Muscle layer of colon (tissue), 2 donors: ENCODE measurements around the gene KIF3A.

ENCODE experiments used
- H3K27ac ChIP-seq: one replicate; pipeline ENCODE4 v1.7.0; 2013; ENCODE audit warnings: low read depth, mild to moderate bottlenecking, low read length, moderate library complexity
- H3K27me3 ChIP-seq, 2 donors: one replicate each; pipeline ENCODE4 v1.7.0; 2013; ENCODE audit warnings: low read length in 2 of 2, mild to moderate bottlenecking in 2 of 2; ENCODE audit not compliant: insufficient read depth in 2 of 2, control insufficient read depth in 1 of 2
- H3K36me3 ChIP-seq: one replicate; pipeline ENCODE4 v1.7.0; 2013; ENCODE audit warnings: mild to moderate bottlenecking, low read length; ENCODE audit not compliant: insufficient read depth
- H3K4me1 ChIP-seq: one replicate; pipeline ENCODE4 v1.7.0; 2013; ENCODE audit warnings: mild to moderate bottlenecking, low read length; ENCODE audit not compliant: insufficient read depth
- H3K4me3 ChIP-seq, 2 donors: one replicate each; pipeline ENCODE4 v1.7.0; 2013; ENCODE audit warnings: low read length in 2 of 2, low read depth in 1 of 2, mild to moderate bottlenecking in 1 of 2, moderate library complexity in 1 of 2
- H3K9ac ChIP-seq: one replicate; pipeline ENCODE4 v1.7.0; 2013; ENCODE audit warnings: low read length
- H3K9me3 ChIP-seq: one replicate; pipeline ENCODE4 v1.7.0; 2013; ENCODE audit warnings: mild to moderate bottlenecking, low read length
- donor health status: abdominal sarcoma.
- donor health status: Adenocarcinoma of cecum.

The KIF3A gene

DNA sequence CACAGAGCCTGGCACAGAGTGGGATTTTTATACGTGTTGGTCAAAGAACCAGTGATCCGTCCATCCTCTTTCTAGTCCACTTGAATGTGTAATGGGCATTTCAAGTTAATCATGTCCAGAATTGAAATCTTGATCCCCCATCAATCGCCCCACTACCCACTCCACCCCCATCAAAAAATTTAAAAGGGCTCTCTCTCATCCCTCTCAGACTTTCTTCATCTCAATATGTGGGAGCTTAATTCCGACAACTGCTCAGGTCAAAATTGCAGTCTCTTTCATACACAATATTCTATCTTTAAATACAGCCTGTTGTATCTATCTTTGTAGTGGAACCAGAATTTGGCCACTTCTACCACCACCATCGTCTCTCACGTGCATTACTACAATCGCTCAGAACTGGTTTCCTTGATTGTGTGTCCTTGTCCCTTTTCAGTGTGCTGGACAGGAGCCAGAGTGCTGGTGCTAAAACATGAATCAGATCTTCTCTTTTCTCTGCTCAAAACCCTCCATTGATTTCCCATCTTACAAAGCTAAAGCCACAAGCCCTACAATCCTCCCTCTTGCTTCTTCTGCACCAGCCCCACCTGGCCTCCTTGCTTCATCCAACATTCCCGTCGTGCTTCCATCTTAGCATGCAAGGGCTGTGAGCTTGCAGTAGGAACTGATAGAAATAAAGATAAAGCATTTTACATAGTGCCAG is 786 bp upstream of the KIF3A start:
- H3K9ac ChIP-seq = no peak overlapping the region
- no peaks in the 10 kb centered on the region for H3K9me3 ChIP-seq
- H3K36me3 ChIP-seq = no peaks in the 10 kb centered on the region
- H3K27me3 ChIP-seq = no peaks in the 10 kb centered on the region
- no peak overlapping the region for H3K27ac ChIP-seq
- peaks cover 9% of the 10 kb centered on the region for H3K4me1 ChIP-seq
- H3K4me3 ChIP-seq = peak overlapping the region; percentile 70 to 75

DNA sequence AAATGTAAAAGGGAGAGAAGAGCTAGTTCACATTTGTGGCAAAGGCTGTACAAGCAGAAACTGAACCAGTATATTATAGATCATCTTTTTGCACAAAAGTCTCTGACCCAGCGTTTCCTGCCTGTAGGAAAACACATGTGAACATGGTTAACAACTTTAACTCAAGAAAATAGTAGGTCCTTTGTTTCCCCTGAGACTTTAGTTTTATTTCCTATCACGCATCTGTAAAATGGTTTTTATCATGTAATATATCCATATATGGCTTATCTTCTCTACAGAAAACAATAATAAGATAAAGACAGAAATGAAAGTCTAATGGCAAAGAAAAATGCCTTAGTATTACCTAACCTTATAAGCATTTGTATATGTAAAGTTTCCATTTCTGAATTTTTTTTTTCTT is 2.7 kb downstream of the KIF3A start:
- Histone ChIP-seq H3K4me1 (peaks cover 9% of the 10 kb centered on the region), H3K27ac (no peak overlapping the region), H3K27me3 (no peaks in the 10 kb centered on the region), H3K36me3 (no peaks in the 10 kb centered on the region), H3K4me3 (no peak overlapping the region), H3K9ac (no peak overlapping the region), H3K9me3 (no peaks in the 10 kb centered on the region)

DNA sequence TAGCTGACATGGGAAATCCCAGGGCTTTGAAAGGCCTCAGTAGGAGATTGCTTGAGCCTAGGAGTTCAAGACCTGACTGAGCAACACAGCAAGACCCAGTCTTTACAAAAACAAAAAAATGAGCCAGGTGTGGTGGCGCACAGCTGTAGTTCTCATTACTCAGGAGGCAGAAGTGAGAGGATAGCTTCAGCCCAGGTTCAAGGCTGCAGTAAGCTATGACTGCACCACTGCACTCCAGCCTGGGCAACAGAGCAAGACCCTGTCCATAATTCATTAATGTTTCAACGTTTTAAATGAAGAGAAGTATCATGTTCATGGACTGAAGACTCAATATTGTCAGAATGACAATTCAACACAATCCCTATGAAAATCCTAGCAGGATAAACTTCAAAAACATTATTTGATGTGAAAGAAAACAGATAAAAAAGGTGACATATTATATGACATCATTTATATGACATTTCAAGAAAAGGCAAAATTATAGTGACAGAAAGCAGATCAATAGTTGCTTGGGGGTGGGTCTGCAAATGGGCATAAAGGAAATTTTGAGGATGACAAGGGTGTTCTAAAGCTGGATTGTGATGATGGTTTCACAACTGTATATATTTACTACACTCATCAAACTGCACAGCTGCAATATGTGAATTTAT is 3.7 kb downstream of the KIF3A start:
- H3K9ac ChIP-seq = no peak overlapping the region
- H3K27ac ChIP-seq = no peak overlapping the region
- H3K4me1 ChIP-seq = peaks cover 9% of the 10 kb centered on the region
- no peak overlapping the region for H3K4me3 ChIP-seq
- H3K27me3 ChIP-seq = no peaks in the 10 kb centered on the region
- no peaks in the 10 kb centered on the region for H3K36me3 ChIP-seq
- no peaks in the 10 kb centered on the region for H3K9me3 ChIP-seq

GRCh38 chr5:132729896-132730295 is 7.5 kb downstream of the KIF3A start:
- H3K4me1 ChIP-seq = no peaks in the 10 kb centered on the region
- H3K27me3 ChIP-seq = no peaks in the 10 kb centered on the region
- H3K27ac ChIP-seq = no peak overlapping the region
- H3K36me3 ChIP-seq = no peaks in the 10 kb centered on the region
- H3K4me3 ChIP-seq = no peak overlapping the region
- H3K9me3 ChIP-seq = no peaks in the 10 kb centered on the region
- no peak overlapping the region for H3K9ac ChIP-seq

GRCh38 chr5:132725745-132726144 is 11.6 kb downstream of the KIF3A start:
- H3K27me3 ChIP-seq = no peaks in the 10 kb centered on the region
- no peak overlapping the region for H3K4me3 ChIP-seq
- no peaks in the 10 kb centered on the region for H3K9me3 ChIP-seq
- H3K9ac ChIP-seq = no peak overlapping the region
- no peak overlapping the region for H3K27ac ChIP-seq
- no peaks in the 10 kb centered on the region for H3K4me1 ChIP-seq
- no peaks in the 10 kb centered on the region for H3K36me3 ChIP-seq

GRCh38 chr5:132718544-132719312 is 18.6 kb downstream of the KIF3A start:
- Histone ChIP-seq H3K9me3 (no peaks in the 10 kb centered on the region), H3K4me1 (no peaks in the 10 kb centered on the region), H3K4me3 (no peak overlapping the region), H3K27me3 (no peaks in the 10 kb centered on the region), H3K9ac (no peak overlapping the region), H3K27ac (no peak overlapping the region), H3K36me3 (no peaks in the 10 kb centered on the region)

DNA sequence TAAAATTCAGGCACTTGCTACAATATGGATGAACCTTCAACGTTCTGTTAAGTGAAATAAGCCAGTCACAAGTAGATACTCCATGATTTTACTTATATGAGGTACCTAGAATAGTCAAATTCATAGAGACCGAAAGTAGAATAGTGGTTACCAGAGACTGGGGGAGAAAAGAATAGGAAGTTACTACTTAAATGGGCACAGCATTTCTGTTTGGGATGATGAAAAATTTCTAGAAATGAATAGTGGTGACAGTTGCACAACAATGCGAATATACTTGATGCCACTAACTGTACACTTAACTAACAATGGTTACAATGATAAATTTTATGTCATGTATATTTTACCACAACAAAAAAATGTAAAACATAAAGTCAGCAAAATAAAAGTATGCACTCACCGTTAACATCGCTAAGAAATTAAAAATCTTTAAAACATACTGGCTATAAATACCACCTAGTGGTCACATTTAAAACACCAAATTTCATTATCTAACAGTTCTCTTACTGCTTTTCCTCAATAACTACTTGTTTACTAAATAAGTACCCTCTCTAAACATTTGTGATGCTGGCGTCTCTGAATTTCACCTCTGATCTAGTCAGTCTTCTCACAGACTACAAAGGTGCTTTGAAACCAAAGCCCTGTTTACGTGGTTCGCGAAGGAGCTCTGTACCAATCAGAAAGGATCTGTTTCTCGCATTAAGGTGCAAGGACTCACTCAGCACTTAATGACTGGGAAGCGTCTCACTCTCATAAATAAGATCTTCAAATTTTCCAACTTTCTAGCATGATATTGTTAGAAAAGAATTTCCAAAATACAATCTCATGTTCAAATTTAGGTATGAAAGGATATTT is 22.7 kb downstream of the KIF3A start:
- H3K9ac ChIP-seq = no peak overlapping the region

DNA sequence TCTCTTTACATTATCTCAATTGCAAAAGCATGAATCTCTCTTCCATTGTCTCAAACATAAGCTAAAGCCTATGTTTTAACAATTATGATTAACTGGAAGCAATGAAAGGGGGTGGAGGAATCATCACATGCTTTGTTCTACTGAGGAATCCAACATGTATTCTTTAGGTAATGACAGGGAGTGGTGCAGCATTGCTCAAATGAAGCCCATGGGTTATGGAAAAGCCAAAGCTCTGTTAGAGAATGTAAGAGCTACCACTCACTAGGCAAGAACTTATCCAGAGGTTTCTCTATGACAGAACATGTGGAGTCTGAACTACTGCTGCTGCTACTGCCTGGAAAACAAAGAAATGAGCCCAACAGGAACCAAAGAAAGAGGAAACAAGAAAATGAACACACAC is 28.7 kb downstream of the KIF3A start:
- no peaks in the 10 kb centered on the region for H3K9me3 ChIP-seq

More for the DNA sequence above, 22.7 kb downstream of the KIF3A start:
- no peak overlapping the region for H3K4me3 ChIP-seq
- H3K4me1 ChIP-seq = no peaks in the 10 kb centered on the region
- H3K9me3 ChIP-seq = no peaks in the 10 kb centered on the region
- H3K27me3 ChIP-seq = no peaks in the 10 kb centered on the region
- H3K27ac ChIP-seq = no peak overlapping the region
- H3K36me3 ChIP-seq = no peaks in the 10 kb centered on the region

GRCh38 chr5:132704875-132705274 is 32.5 kb downstream of the KIF3A start:
- Histone ChIP-seq H3K27ac (no peak overlapping the region), H3K9me3 (no peaks in the 10 kb centered on the region), H3K9ac (no peak overlapping the region), H3K27me3 (no peaks in the 10 kb centered on the region), H3K4me1 (no peaks in the 10 kb centered on the region), H3K36me3 (peaks cover 14% of the 10 kb centered on the region), H3K4me3 (no peak overlapping the region)

More for the DNA sequence above, 28.7 kb downstream of the KIF3A start:
- Histone ChIP-seq H3K36me3 (no peaks in the 10 kb centered on the region), H3K27me3 (no peaks in the 10 kb centered on the region), H3K4me3 (no peak overlapping the region), H3K4me1 (no peaks in the 10 kb centered on the region), H3K27ac (no peak overlapping the region), H3K9ac (no peak overlapping the region)

GRCh38 chr5:132695956-132696355 is 41.4 kb downstream of the KIF3A start:
- H3K36me3 ChIP-seq = peaks cover 14% of the 10 kb centered on the region
- no peak overlapping the region for H3K4me3 ChIP-seq
- no peak overlapping the region for H3K9ac ChIP-seq
- H3K9me3 ChIP-seq = no peaks in the 10 kb centered on the region
- no peak overlapping the region for H3K27ac ChIP-seq
- H3K27me3 ChIP-seq = no peaks in the 10 kb centered on the region
- H3K4me1 ChIP-seq = no peaks in the 10 kb centered on the region

GRCh38 chr5:132692632-132692967 is 44.7 kb downstream of the KIF3A start:
- Histone ChIP-seq H3K27me3 (no peaks in the 10 kb centered on the region), H3K4me1 (no peaks in the 10 kb centered on the region), H3K27ac (no peak overlapping the region), H3K9ac (no peak overlapping the region), H3K36me3 (peaks cover 5% of the 10 kb centered on the region), H3K4me3 (no peak overlapping the region), H3K9me3 (no peaks in the 10 kb centered on the region)
